Bone marrow (tissue), 2 donors: ENCODE results near the gene PDE7B.
"Not testable (repeated sequence)": the region's sequence is repeated elsewhere in the genome, so short reads cannot be mapped to it uniquely, and the experiment has no call there.

Experiments used
- DNase-seq, 2 donors: peaks; one replicate each; lab custom pipeline; 2025; lab: John Stamatoyannopoulos, UW

PDE7B gene

GRCh38 chr6:136070815-136071214, 219.3 kb downstream of the PDE7B start:
- no peak for DNase-seq

- DNase-seq: no peak
Measured at GRCh38 chr6:136072691-136073090, 221.2 kb downstream of the PDE7B start.

- DNase-seq: no peak
Measured at GRCh38 chr6:136073216-136073615, 221.7 kb downstream of the PDE7B start.

GRCh38 chr6:136076496-136076895, 225.0 kb downstream of the PDE7B start:
- DNase-seq: no peak

DNA sequence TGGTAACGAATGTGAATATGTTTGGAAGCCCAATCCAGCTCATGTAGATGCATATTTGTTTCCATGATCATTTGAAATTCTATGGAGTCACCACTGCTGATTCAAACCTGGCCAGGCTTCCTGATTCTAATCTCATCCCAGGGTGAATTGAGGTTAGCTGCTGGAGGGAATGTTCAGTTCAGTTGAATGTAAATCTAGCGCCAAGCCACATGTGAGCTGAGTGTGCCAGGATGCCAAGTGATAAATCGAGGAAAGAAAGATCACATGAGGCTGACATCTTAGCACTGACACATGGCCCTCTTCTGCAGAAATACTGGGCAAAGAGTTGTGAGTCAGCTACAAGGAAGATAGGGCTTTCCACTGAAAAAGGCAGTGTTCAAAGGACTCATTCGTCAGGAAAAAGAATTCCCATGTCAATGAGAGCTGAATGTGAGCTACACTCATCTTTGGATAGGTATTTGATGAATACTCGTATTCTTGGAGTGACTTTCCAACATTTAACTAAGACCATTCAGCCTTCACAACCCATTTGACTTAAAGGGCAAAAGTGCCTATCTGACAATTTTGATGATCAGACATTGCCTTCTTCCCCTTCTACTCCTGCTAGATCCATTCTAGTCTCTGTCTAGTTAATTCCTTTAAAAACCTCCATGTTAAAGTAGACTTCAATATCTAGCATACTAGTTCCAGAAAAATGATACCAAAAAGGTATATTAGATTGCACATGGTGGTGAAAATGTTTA, 226.5 kb downstream of the PDE7B start:
- no peak for DNase-seq

DNA sequence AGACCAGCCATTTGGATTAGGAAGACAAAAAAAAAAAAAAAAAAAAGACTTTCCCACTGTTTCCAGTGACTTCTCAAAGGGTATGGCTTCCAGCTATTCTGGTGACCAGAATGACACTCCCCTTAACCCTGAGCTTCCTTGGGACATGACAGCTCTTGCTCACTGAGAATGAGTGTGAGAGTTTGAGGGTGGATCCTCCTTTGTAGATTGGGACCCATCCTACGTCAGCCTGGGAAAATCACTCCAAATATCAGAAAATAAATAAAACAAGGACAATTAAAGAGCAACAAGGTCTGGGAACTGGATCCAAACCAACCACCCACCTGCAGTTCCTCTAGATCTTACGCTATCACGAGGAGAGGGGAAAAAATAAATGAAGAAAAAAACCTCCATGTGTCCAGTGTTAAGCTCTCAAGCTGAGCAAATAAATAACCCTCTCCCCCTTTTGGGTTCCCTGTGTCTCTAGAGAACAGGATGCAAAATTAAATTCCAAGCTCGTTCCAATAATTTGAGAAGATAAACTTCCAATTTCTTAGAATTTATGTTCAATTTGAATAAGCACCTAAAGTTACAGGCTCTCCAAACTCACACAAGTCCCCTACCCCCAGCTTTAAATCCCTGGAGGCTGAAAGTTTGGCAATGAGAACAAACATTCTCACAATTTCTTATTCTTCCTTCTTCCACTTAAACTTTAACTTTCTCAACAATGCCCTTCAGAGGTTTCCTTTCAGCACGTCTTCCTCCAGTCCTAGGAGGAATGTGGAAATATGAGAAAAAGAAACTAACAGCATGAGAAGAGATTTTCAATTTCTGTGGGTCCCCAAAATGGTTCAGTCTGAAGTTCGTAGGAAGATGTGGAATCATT, 228.4 kb downstream of the PDE7B start:
- DNase-seq: no peak

DNA sequence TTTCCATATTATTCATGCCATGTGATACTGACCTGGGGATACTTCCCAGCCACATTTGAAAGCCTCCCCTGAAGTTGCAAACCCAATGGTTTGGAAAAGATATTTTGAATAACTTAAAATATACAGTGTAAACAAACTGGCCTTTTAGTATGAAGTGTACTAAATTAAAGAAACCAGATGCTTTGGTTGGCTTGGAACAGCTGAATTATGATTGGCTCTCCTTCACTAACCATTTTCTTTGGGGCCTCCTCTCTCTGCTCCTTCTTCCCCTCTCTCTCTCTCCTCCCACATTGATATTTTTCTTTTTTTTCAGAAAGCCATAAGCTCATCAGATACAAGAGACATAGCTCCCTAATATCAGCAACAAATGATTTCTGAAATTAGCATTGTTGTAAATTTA, 232.0 kb downstream of the PDE7B start:
- DNase-seq: no peak

DNA sequence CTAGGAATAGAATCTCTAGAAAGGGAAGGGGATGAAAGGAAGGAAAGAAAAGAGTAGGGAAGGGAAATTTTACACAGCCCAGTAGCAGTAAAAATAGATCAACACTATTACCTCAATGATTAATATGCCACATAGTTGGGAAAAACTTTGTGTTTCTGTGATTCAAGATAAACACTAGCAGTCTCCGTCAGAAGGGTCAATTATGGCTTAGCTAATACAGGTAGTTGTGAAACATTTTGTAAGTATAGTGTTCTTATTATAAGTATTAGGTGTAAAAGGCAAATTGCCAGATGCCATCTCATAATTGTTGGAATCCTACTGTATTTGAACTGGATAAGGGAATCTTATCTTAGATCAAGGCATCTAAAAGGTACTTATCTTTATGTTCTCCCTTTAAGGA, 232.9 kb downstream of the PDE7B start:
- DNase-seq: no peak

- no peak for DNase-seq
Measured at GRCh38 chr6:136085370-136086115, 234.0 kb downstream of the PDE7B start.

- no peak for DNase-seq
Measured at GRCh38 chr6:136086686-136087085, 235.2 kb downstream of the PDE7B start.

DNA sequence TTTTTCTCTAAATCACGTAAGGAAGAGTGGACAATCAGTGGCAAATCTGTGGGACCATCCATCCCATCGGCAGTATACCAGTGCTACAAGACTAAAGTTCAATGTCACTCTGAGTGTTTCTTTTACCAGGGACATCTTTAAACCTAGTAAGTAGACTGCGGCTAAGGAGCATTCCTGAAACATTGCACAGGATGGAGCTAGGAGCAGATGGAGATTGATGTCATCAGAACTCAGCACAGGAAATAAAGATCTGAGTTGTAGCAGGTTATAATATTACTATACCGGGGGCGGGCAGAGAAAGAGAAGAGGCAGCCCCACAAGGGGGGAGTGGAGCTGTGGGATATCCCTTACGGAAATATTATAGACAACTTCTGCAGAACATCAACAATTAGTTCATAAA, 236.5 kb downstream of the PDE7B start:
- DNase-seq: no peak

DNA sequence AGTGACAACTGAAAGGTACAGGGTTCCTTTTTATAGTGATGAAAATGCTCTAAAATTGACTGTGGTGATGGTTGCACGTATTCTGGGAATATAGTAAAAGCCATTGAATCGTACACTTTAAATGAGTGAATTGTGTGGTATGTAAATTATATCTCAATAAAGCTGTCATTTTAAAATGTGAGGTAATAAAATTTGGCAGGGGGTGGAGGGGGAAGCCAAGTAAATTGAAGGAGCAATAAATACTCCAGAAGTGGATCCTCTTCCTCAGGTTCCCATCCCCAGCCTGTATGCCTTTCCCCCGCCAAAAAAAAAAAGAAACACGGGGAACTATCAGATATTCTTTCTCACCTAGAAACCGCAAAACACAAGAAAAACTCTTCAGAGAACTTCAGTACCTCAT, 237.2 kb downstream of the PDE7B start:
- DNase-seq: no peak

DNA sequence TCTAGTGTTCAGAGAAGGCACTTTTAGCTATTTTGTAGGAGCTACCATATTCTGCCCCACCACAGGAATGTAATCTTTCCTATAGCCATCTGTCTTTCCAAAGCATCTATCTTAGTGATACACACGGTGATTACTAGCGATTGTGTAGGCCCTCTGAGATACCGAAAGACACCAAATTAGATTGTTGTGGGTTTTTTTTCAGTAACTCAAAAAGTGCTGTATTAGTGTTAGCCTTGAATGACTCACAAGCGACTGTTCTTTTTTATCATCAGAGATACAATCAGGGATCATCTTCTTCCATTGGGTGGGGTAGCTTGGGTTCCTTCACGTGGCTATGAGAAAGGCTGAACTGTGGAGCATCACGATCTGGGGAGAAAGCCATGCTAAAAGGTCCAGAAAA, 238.4 kb downstream of the PDE7B start:
- DNase-seq: no peak

GRCh38 chr6:136090929-136091328, 239.4 kb downstream of the PDE7B start:
- DNase-seq: no peak

DNA sequence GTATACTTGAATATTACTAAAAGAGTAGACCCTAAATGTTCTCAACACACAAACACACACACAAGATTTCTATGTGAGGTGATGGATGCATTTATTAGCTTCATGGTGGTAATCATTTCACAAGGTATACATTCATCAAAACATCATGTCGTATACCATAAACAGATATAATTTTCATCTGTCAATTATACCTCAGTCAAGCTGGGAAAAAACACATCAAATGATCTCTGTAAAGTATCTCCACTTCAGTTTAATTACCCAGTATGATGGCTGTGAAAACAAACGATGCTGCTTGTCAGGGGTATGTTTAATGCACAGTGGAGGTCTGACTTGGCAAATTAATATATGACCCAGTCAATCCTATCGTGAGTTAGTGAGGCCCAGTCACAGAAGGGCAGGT, 241.4 kb downstream of the PDE7B start:
- DNase-seq: no peak

GRCh38 chr6:136093835-136094234, 242.3 kb downstream of the PDE7B start:
- no peak for DNase-seq

- DNase-seq: no peak
Measured at GRCh38 chr6:136094812-136095211, 243.3 kb downstream of the PDE7B start.

DNA sequence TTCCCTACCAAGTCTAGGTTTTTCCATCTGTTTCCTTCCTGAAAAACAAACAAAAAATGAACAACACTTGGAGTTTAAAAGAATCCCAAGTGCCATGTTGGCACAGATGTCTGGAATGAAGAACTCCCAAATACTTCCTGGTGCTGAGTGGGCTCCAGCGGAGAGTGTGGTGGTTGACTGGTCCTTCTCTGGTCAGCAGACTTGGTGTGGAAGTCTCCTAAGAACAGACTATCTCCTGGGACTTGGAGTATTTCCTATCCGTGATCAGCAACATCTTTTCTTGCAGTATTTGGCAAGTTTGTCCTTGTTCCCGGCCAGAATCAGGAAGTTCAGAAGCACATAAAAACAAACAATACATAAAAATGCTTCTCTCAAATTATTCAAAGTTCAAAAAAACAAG, 244.5 kb downstream of the PDE7B start:
- DNase-seq: no peak

- DNase-seq: no peak
Measured at GRCh38 chr6:136102991-136103688, 251.6 kb downstream of the PDE7B start.

DNA sequence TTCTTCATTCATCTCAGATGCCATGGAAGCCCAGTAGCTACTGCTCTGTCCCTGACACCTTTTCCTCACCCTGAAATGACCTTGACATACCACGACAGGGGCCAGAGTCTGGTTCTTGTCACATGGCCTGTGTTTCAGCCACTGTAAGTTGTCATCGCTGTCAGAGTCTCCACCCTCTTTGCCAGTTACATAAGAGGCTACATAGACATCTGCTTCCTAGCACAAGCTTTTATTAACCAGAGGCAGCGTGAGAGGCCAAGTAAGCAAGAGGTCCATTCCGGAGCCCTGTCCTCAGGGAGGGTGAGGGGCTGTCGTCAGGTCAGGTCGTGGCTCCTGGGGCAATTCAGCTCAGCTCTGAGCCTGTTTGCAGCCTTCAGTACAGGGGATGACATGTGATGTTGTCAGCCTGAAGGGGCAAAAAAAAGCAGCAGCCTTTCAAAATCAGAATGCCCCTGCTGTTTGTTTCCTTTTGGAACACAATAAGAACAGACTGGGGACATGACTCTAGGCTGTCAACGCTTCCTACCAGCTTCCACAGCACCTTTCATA, 252.3 kb downstream of the PDE7B start:
- DNase-seq: no peak

- DNase-seq: no peak
Measured at GRCh38 chr6:136104556-136104955, 253.1 kb downstream of the PDE7B start.

DNA sequence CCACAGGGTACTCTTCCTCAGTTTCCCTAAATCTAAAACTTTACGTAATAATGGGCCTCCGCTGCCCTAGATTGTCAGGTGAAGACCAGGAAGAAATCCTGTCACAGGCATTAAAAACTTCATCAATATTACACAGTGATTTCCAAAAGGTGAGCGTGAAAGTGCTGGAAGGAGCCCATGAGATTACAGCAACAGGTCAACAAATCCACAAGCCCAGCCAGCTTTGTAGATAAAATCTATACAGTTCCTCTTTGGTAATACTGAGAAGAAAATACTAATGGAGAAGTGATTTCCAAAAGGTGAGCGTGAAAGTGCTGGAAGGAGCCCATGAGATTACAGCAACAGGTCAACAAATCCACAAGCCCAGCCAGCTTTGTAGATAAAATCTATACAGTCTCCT, 254.3 kb downstream of the PDE7B start:
- not testable (repeated sequence) for DNase-seq
